Spleen (tissue), 7 donors: ENCODE data around the gene HOXA7.

Source experiments
- POLR2AphosphoS5 ChIP-seq, 3 donors: sonication (generic); formaldehyde crosslinking; IDR thresholded peaks; one replicate each; pipeline ENCODE4 v1.5.1; 2017; ENCODE audit warnings: antibody characterized with exemption in 3 of 3
- TF ChIP-seq, protein P1 (sequence below), 11 experiments: fragments of 200-600 bp in 7 of 11; fragments of 450-650 bp in 4 of 11; sonication (generic) in 4 of 11; IDR thresholded peaks in 8 of 11; conservative IDR thresholded peaks in 3 of 11; 1 replicate in 7 of 11; 2 replicates in 4 of 11; pipeline versions ENCODE4 v1.4.0 to v1.8.0; 2016 to 2021; ENCODE audit warnings: antibody characterized with exemption in 11 of 11, inconsistent platforms in 4 of 11, mild to moderate bottlenecking in 1 of 11
- donor health status: DM: no; HTN: no; CAD: no; lungs with moderate emphysema.
- donor health status: DM: no; HTN: no; CAD: no.
- donor health status: DM: no; HTN: no; CAD: no.

DNA sequence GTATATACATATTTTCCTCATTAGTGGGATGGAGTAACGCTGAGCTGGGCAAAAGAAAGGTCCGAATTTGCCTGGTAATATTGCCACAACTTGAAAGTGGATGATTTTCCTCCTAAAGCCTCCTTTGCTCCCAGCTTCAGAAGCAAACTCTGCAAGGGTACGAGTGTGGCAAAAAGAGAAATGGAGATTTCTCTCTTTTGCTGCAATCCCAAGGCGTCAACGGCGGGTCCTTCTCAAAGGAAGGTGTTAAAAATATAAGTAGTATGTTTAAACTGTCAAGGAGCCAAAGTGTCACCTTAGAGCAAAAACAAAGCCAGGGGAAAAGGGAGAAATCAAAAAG lies 41.6 kb downstream of the HOXA7 start:
- TF ChIP-seq, protein P1, sequence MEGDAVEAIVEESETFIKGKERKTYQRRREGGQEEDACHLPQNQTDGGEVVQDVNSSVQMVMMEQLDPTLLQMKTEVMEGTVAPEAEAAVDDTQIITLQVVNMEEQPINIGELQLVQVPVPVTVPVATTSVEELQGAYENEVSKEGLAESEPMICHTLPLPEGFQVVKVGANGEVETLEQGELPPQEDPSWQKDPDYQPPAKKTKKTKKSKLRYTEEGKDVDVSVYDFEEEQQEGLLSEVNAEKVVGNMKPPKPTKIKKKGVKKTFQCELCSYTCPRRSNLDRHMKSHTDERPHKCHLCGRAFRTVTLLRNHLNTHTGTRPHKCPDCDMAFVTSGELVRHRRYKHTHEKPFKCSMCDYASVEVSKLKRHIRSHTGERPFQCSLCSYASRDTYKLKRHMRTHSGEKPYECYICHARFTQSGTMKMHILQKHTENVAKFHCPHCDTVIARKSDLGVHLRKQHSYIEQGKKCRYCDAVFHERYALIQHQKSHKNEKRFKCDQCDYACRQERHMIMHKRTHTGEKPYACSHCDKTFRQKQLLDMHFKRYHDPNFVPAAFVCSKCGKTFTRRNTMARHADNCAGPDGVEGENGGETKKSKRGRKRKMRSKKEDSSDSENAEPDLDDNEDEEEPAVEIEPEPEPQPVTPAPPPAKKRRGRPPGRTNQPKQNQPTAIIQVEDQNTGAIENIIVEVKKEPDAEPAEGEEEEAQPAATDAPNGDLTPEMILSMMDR (IDR thresholded peaks at IDR 0.05 in 8 of 11, conservative IDR thresholded peaks at IDR 0.05 in 3 of 11), result no peak
- TF ChIP-seq POLR2AphosphoS5 (IDR thresholded peaks at IDR 0.05), result no peak
